HEK293 (cell line): ENCODE measurements around the gene PUM1.

Experiments
- KLF1 ChIP-seq: fragments of 450-650 bp; formaldehyde crosslinking; IDR thresholded peaks from 2 replicates; pipeline ENCODE4 v1.5.1; 2016; ENCODE audit warnings: missing biosample characterization, missing genetic modification characterization
- ZIC2 ChIP-seq: fragments of 450-650 bp; formaldehyde crosslinking; IDR thresholded peaks from 2 replicates; pipeline ENCODE4 v1.5.1; 2016; ENCODE audit warnings: missing biosample characterization, missing genetic modification characterization
- ZNF114 ChIP-seq: fragments of 450-650 bp; formaldehyde crosslinking; IDR thresholded peaks from 2 replicates; pipeline ENCODE4 v1.5.0; 2017; ENCODE audit warnings: missing biosample characterization, missing genetic modification characterization
- ZNF398 ChIP-seq: fragments of 450-650 bp; formaldehyde crosslinking; IDR thresholded peaks from 2 replicates; pipeline ENCODE4 v1.5.1; 2017; ENCODE audit warnings: missing biosample characterization, missing genetic modification characterization
- TF ChIP-seq, protein P1 (sequence below): fragments of 450-650 bp; formaldehyde crosslinking; IDR thresholded peaks from 2 replicates; pipeline ENCODE4 v1.5.1; 2016; ENCODE audit warnings: missing biosample characterization, missing genetic modification characterization
- TF ChIP-seq, protein P2 (sequence below): sonication (generic); formaldehyde crosslinking; IDR thresholded peaks from 2 replicates; pipeline ENCODE4 v1.8.1; 2022; ENCODE audit warnings: mild to moderate bottlenecking, moderate library complexity, missing genetic modification reagents

- TF ChIP-seq, protein P1, sequence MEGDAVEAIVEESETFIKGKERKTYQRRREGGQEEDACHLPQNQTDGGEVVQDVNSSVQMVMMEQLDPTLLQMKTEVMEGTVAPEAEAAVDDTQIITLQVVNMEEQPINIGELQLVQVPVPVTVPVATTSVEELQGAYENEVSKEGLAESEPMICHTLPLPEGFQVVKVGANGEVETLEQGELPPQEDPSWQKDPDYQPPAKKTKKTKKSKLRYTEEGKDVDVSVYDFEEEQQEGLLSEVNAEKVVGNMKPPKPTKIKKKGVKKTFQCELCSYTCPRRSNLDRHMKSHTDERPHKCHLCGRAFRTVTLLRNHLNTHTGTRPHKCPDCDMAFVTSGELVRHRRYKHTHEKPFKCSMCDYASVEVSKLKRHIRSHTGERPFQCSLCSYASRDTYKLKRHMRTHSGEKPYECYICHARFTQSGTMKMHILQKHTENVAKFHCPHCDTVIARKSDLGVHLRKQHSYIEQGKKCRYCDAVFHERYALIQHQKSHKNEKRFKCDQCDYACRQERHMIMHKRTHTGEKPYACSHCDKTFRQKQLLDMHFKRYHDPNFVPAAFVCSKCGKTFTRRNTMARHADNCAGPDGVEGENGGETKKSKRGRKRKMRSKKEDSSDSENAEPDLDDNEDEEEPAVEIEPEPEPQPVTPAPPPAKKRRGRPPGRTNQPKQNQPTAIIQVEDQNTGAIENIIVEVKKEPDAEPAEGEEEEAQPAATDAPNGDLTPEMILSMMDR (tag by site-specific recombination) = no peak
- TF ChIP-seq KLF1 (tag by site-specific recombination) (no peak), ZIC2 (no peak), ZNF114 (tag by site-specific recombination) (no peak), ZNF398 (tag by site-specific recombination) (no peak)
- TF ChIP-seq, protein P2, sequence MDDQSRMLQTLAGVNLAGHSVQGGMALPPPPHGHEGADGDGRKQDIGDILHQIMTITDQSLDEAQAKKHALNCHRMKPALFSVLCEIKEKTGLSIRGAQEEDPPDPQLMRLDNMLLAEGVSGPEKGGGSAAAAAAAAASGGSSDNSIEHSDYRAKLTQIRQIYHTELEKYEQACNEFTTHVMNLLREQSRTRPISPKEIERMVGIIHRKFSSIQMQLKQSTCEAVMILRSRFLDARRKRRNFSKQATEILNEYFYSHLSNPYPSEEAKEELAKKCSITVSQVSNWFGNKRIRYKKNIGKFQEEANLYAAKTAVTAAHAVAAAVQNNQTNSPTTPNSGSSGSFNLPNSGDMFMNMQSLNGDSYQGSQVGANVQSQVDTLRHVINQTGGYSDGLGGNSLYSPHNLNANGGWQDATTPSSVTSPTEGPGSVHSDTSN (CRISPR knock-in tag) = no peak
Observed at GRCh38 chr1:31013187-31013864, 52.2 kb downstream of the PUM1 start.
